ENCODE results near the gene RTN4RL1. TPM values are rescaled to one million over a fixed set of nuclear protein-coding genes. Genes with fewer than 3 reads are reported as not detected.

RTN4RL1 gene
- total RNA-seq, 2 donors from 2014 or later = 18.2 to 19.6 TPM

DNA sequence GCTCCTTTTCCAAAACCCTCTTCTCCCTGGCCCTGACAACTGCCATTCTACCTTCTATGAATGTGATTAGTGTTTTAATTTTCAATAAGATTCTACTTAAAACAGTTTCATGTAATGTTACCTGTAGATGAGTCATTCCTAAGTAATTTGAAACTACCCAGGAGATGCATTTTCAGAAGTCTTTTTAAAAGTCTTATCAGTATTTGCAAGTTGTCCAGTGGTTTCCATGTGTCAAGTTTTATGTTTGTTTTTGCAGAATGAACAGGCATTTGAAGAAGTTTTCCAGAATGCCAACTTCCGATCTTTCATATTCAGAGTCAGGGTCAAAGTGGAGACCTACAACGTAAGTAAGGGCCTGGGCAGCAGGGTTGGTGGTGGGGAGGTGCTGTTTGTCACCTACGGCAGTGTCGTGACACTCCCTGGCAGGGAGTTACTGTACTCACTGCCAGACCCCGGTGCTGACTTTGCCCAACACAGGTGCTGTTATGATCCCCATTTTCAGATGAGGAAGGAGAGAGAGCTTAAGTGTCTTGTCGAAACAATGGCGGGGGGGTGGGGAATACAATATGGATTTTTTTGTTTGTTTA is 130.3 kb downstream of the RTN4RL1 start:
- DNase-seq = no peak
- Histone ChIP-seq H3K4me1 (ENCODE audit: control insufficient read depth, insufficient read depth, low read length) (no peaks in the 10 kb centered on the region), H3K27ac (ENCODE audit: low read depth, low read length) (no peak overlapping the region), H3K4me3 (ENCODE audit: low read length) (no peak overlapping the region), H3K9ac (ENCODE audit: extremely low read depth, low read length, poor library complexity, severe bottlenecking) (no peak overlapping the region), H3K27me3 (ENCODE audit: control insufficient read depth, insufficient read depth, low read length, poor library complexity, severe bottlenecking) (no peaks in the 10 kb centered on the region), H3K36me3 (ENCODE audit: control insufficient read depth, insufficient read depth, low read length) (peaks cover 93% of the 10 kb centered on the region), H3K9me3 (ENCODE audit: control insufficient read depth, low read length) (no peaks in the 10 kb centered on the region)
- Mint-ChIP-seq H3K4me3 (no peak overlapping the region), H3K27me3 (ENCODE audit: insufficient read depth) (no peaks in the 10 kb centered on the region), H3K9me3 (no peaks in the 10 kb centered on the region), H3K36me3 (ENCODE audit: low read depth) (peaks cover 80% of the 10 kb centered on the region), H3K4me1 (peaks cover 2% of the 10 kb centered on the region), H3K27ac (no peak overlapping the region)
- TF ChIP-seq, protein P1, sequence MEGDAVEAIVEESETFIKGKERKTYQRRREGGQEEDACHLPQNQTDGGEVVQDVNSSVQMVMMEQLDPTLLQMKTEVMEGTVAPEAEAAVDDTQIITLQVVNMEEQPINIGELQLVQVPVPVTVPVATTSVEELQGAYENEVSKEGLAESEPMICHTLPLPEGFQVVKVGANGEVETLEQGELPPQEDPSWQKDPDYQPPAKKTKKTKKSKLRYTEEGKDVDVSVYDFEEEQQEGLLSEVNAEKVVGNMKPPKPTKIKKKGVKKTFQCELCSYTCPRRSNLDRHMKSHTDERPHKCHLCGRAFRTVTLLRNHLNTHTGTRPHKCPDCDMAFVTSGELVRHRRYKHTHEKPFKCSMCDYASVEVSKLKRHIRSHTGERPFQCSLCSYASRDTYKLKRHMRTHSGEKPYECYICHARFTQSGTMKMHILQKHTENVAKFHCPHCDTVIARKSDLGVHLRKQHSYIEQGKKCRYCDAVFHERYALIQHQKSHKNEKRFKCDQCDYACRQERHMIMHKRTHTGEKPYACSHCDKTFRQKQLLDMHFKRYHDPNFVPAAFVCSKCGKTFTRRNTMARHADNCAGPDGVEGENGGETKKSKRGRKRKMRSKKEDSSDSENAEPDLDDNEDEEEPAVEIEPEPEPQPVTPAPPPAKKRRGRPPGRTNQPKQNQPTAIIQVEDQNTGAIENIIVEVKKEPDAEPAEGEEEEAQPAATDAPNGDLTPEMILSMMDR (conservative IDR thresholded peaks at IDR 0.05) = no peak
- 94% methylated on average over 5 to 6 of the region's 7 CpGs for WGBS, 2 experiments (ENCODE audit: insufficient coverage in 1 of 2, insufficient read length in 1 of 2)

DNA sequence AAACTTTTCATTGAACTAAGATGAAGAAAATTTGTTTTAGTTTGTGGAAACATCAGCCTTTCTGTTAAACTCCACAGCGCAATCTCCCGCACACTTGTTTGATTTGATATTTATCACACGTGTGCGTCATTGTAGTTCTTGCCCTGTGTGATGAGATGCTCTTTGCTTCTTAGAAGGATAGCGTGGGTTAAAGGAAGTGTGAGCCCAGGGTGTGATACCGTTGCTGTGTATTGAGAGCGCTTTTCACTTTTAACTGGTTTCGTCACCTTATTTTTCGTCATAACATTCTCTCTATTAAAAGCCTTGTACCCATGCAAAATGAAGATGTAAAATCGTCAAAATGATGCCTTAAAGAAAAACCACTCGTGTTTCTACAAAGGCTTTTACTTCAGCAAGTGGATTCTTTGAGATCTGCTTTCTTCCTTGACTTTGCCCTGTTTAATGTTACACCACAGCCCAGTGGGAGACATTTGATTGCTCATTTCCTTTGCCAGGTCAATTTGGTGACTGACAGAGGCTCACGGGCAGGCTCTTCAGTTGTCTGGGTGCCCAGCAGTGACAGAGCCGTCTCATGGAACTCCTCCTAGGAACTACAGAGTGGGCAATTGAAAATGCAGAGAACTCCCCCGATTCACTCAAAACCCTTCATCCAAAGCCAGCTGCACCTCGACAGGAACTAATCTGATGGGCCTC is 134.2 kb downstream of the RTN4RL1 start:
- H3K4me1 ChIP-seq (ENCODE audit: control insufficient read depth, insufficient read depth, low read length) = no peaks in the 10 kb centered on the region
- TF ChIP-seq, protein P1 (conservative IDR thresholded peaks at IDR 0.05) = no peak
- peaks cover 93% of the 10 kb centered on the region for H3K36me3 ChIP-seq (ENCODE audit: control insufficient read depth, insufficient read depth, low read length)
- H3K9ac ChIP-seq (ENCODE audit: extremely low read depth, low read length, poor library complexity, severe bottlenecking) = no peak overlapping the region
- peaks cover 74% of the 10 kb centered on the region for H3K36me3 Mint-ChIP-seq (ENCODE audit: low read depth)
- H3K27ac ChIP-seq (ENCODE audit: low read depth, low read length) = no peak overlapping the region
- no peaks in the 10 kb centered on the region for H3K27me3 Mint-ChIP-seq (ENCODE audit: insufficient read depth)
- H3K27ac Mint-ChIP-seq = no peak overlapping the region
- WGBS, 2 experiments (ENCODE audit: insufficient coverage in 1 of 2, insufficient read length in 1 of 2) = 92 to 95% methylated on average over 13 to 15 of the region's 15 CpGs
- peaks cover 10% of the 10 kb centered on the region for H3K9me3 ChIP-seq (ENCODE audit: control insufficient read depth, low read length)
- H3K9me3 Mint-ChIP-seq = peaks cover 1% of the 10 kb centered on the region
- DNase-seq = no peak
- H3K4me1 Mint-ChIP-seq = peaks cover 2% of the 10 kb centered on the region
- H3K4me3 ChIP-seq (ENCODE audit: low read length) = no peak overlapping the region
- H3K4me3 Mint-ChIP-seq = no peak overlapping the region
- H3K27me3 ChIP-seq (ENCODE audit: control insufficient read depth, insufficient read depth, low read length, poor library complexity, severe bottlenecking) = no peaks in the 10 kb centered on the region

DNA sequence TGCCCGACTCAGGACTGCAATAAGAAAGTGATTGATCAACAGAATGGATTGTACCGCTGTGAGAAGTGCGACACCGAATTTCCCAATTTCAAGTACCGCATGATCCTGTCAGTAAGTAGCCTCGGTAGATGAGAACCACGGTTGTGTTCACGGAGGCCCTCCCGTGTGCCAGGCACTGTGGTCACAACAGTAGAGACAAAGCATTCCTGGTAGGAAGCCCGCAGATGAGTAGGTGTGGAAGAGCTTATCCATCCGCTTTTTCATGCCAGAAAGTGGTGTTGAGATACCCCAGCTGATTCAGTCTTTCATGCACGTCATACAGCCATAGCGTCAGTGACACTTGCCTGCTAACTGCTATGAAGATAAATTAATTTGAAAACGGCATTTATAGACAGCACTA is 136.4 kb downstream of the RTN4RL1 start:
- H3K36me3 Mint-ChIP-seq (ENCODE audit: low read depth) = peaks cover 80% of the 10 kb centered on the region
- Histone ChIP-seq H3K9ac (ENCODE audit: extremely low read depth, low read length, poor library complexity, severe bottlenecking) (no peak overlapping the region), H3K4me1 (ENCODE audit: control insufficient read depth, insufficient read depth, low read length) (no peaks in the 10 kb centered on the region), H3K4me3 (ENCODE audit: low read length) (no peak overlapping the region), H3K36me3 (ENCODE audit: control insufficient read depth, insufficient read depth, low read length) (peaks cover 94% of the 10 kb centered on the region), H3K27ac (ENCODE audit: low read depth, low read length) (no peak overlapping the region), H3K9me3 (ENCODE audit: control insufficient read depth, low read length) (peaks cover 18% of the 10 kb centered on the region), H3K27me3 (ENCODE audit: control insufficient read depth, insufficient read depth, low read length, poor library complexity, severe bottlenecking) (no peaks in the 10 kb centered on the region)
- H3K27ac Mint-ChIP-seq = no peak overlapping the region
- no peaks in the 10 kb centered on the region for H3K27me3 Mint-ChIP-seq (ENCODE audit: insufficient read depth)
- no peak overlapping the region for H3K4me3 Mint-ChIP-seq
- H3K9me3 Mint-ChIP-seq = peaks cover 3% of the 10 kb centered on the region
- 96 to 98% methylated on average over 14 of the region's 14 CpGs for WGBS, 2 experiments (ENCODE audit: insufficient coverage in 1 of 2, insufficient read length in 1 of 2)
- peaks cover 16% of the 10 kb centered on the region for H3K4me1 Mint-ChIP-seq
- no peak for DNase-seq
- TF ChIP-seq, protein P1 (conservative IDR thresholded peaks at IDR 0.05) = no peak

Small RNA genes lying within 50 kb of the gene (microRNA-seq; reads per million reads assigned to microRNA genes)
- gene MIR132 (ENCODE audit: borderline microRNAs expressed) = 46.7 reads per million, percentile 67 among the genes with 10 or more reads in this experiment
- 1.9 reads per million, percentile 9 among the genes with 10 or more reads in this experiment for gene MIR212 (ENCODE audit: borderline microRNAs expressed)

Other genes with a start within 250 kb of the RTN4RL1 start
- 10 to 100 TPM; 31.6 to 36.8 TPM for gene SMYD4, start 195.4 kb downstream of the RTN4RL1 start, total RNA-seq
- gene RPA1, start 195.3 kb downstream of the RTN4RL1 start, total RNA-seq = 100 to 1,000 TPM; 190 to 249 TPM
- gene DPH1, start 4.8 kb upstream of the RTN4RL1 start, total RNA-seq = 10 to 100 TPM; 31.1 to 48.3 TPM
- 10 to 100 TPM; 19.8 to 27.5 TPM for gene OVCA2, start 16.7 kb upstream of the RTN4RL1 start, total RNA-seq
- gene HIC1, start 29.8 kb upstream of the RTN4RL1 start, total RNA-seq = under 1 TPM; 0.13 to 0.57 TPM

All from endodermal cell (in vitro differentiated cells).